ENCODE data around the gene CH25H. TPM values are rescaled to one million over a fixed set of nuclear protein-coding genes. Genes with fewer than 3 reads are reported as not detected.
A peak's percentile ranks its signal among the peaks of the same experiment; 100 is the strongest.

CH25H gene
- total RNA-seq, 3 donors from 2014 or later = 0.80 to 1.2 (median 0.84) TPM

- no peak for TF ChIP-seq CTCF (IDR thresholded peaks at IDR 0.05)
- no peak overlapping the region for H3K4me3 ChIP-seq
- no peaks in the 10 kb centered on the region for H3K4me1 ChIP-seq (ENCODE audit: low read depth)
- DNase-seq (peak in 1 of 3 donors; percentile 23), ATAC-seq (peak; percentile 23)
- intact Hi-C loops (cut with DNase I, micrococcal nuclease) = no loop called here
- no peaks in the 10 kb centered on the region for H3K9me3 ChIP-seq
- H3K36me3 ChIP-seq (ENCODE audit: low read depth) = no peaks in the 10 kb centered on the region
Observed at GRCh38 chr10:89242840-89243568, 35.9 kb upstream of the CH25H start.

DNA sequence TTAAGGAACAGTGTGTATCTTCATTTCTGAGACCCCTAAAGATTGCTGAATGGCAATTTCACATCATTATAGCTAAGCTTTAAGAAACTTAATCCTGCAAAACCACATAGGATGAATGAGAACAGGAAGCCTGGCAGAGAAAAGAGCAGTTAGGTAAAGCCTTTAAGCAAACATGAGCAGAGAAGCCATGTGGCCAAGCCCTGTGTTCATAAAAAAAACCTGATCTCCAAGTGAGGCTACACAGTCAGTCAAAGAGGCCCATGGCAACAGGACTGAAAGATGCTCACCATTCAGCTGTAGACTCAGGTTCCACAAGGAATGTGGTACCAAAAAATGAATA, 35.2 kb upstream of the CH25H start:
- Histone ChIP-seq H3K4me1 (ENCODE audit: low read depth) (no peaks in the 10 kb centered on the region), H3K4me3 (no peak overlapping the region), H3K36me3 (ENCODE audit: low read depth) (no peaks in the 10 kb centered on the region), H3K9me3 (no peaks in the 10 kb centered on the region)
- TF ChIP-seq CTCF (IDR thresholded peaks at IDR 0.05) = no peak
- intact Hi-C loops (cut with DNase I, micrococcal nuclease) = no loop called here
- DNase-seq = no peak
- ATAC-seq = peak; percentile 54

- intact Hi-C loops (cut with DNase I, micrococcal nuclease) = no loop called here
- H3K4me3 ChIP-seq = no peak overlapping the region
- DNase-seq = no peak
Observed at GRCh38 chr10:89241486-89242344, 34.6 kb upstream of the CH25H start.

GRCh38 chr10:89241026-89241425, 33.9 kb upstream of the CH25H start:
- ATAC-seq (no peak), DNase-seq (no peak)
- Histone ChIP-seq H3K4me1 (ENCODE audit: low read depth) (no peaks in the 10 kb centered on the region), H3K36me3 (ENCODE audit: low read depth) (no peaks in the 10 kb centered on the region), H3K9me3 (no peaks in the 10 kb centered on the region), H3K4me3 (no peak overlapping the region)
- TF ChIP-seq CTCF (IDR thresholded peaks at IDR 0.05) = no peak
- intact Hi-C loops (cut with DNase I, micrococcal nuclease) = no loop called here

More at GRCh38 chr10:89241486-89242344, 34.6 kb upstream of the CH25H start:
- Histone ChIP-seq H3K9me3 (no peaks in the 10 kb centered on the region), H3K36me3 (ENCODE audit: low read depth) (no peaks in the 10 kb centered on the region), H3K4me1 (ENCODE audit: low read depth) (no peaks in the 10 kb centered on the region)
- no peak for TF ChIP-seq CTCF (IDR thresholded peaks at IDR 0.05)
- peak; percentile 55 for ATAC-seq

GRCh38 chr10:89240519-89240918, 33.4 kb upstream of the CH25H start:
- no peak for DNase-seq
- ATAC-seq = no peak
- no peaks in the 10 kb centered on the region for H3K4me1 ChIP-seq (ENCODE audit: low read depth)
- H3K4me3 ChIP-seq = no peak overlapping the region
- intact Hi-C loops (cut with DNase I, micrococcal nuclease) = no loop called here
- no peaks in the 10 kb centered on the region for H3K36me3 ChIP-seq (ENCODE audit: low read depth)
- no peaks in the 10 kb centered on the region for H3K9me3 ChIP-seq
- no peak for TF ChIP-seq CTCF (IDR thresholded peaks at IDR 0.05)
